ENCODE results near the gene COL20A1. TPM values are rescaled to one million over a fixed set of nuclear protein-coding genes. Genes with fewer than 3 reads are reported as not detected.

COL20A1 gene
- total RNA-seq, 1 experiment from 2014 or later: 3.1 TPM

- no peak overlapping the region for H3K27ac ChIP-seq (ENCODE audit: low read length)
- no peaks in the 10 kb centered on the region for H3K9me3 ChIP-seq (ENCODE audit: low read length)
- no peaks in the 10 kb centered on the region for H3K79me2 ChIP-seq (ENCODE audit: low read length)
- no peak overlapping the region for H3K4me3 ChIP-seq (ENCODE audit: low read length)
- no peak overlapping the region for H2AFZ ChIP-seq (ENCODE audit: low read length)
- no peaks in the 10 kb centered on the region for H3K4me1 ChIP-seq (ENCODE audit: low read length)
- no peaks in the 10 kb centered on the region for H3K36me3 ChIP-seq (ENCODE audit: insufficient read depth, low read length)
- H3K27me3 ChIP-seq (ENCODE audit: low read length): no peaks in the 10 kb centered on the region
- H4K20me1 ChIP-seq (ENCODE audit: insufficient read depth, low read depth, low read length): no peaks in the 10 kb centered on the region; the same call in 1 of the 2 replicates
- no peak overlapping the region for H3K9ac ChIP-seq (ENCODE audit: low read length)
- H3K4me2 ChIP-seq (ENCODE audit: low read depth, low read length, poor library complexity, severe bottlenecking): no peak overlapping the region
- DNase-seq: no peak
- H3K9me2 ChIP-seq (replicated peaks; ENCODE audit: insufficient read depth, low read length): no peaks in the 10 kb centered on the region
Observed at GRCh38 chr20:63284981-63285524, 7.9 kb upstream of the COL20A1 start.

- no peaks in the 10 kb centered on the region for H3K27me3 ChIP-seq (ENCODE audit: low read length)
- no peak overlapping the region for H3K27ac ChIP-seq (ENCODE audit: low read length)
- H3K79me2 ChIP-seq (ENCODE audit: low read length): no peaks in the 10 kb centered on the region
- H3K9ac ChIP-seq (ENCODE audit: low read length): no peak overlapping the region
- no peak overlapping the region for H3K4me2 ChIP-seq (ENCODE audit: low read depth, low read length, poor library complexity, severe bottlenecking)
- H3K36me3 ChIP-seq (ENCODE audit: insufficient read depth, low read length): no peaks in the 10 kb centered on the region
- no peak overlapping the region for H2AFZ ChIP-seq (ENCODE audit: low read length)
- peaks cover under 1% of the 10 kb centered on the region; the same call in 1 of the 2 replicates for H3K4me1 ChIP-seq (ENCODE audit: low read length)
- peaks cover 4% of the 10 kb centered on the region; the same call in 1 of the 2 replicates for H4K20me1 ChIP-seq (ENCODE audit: insufficient read depth, low read depth, low read length)
- no peaks in the 10 kb centered on the region for H3K9me3 ChIP-seq (ENCODE audit: low read length)
- no peak for DNase-seq
- H3K4me3 ChIP-seq (ENCODE audit: low read length): no peak overlapping the region
- H3K9me2 ChIP-seq (replicated peaks; ENCODE audit: insufficient read depth, low read length): no peaks in the 10 kb centered on the region
Observed at GRCh38 chr20:63285636-63286615, 7.1 kb upstream of the COL20A1 start.

GRCh38 chr20:63286781-63287696, 5.9 kb upstream of the COL20A1 start:
- no peak for DNase-seq
- Histone ChIP-seq H4K20me1 (ENCODE audit: insufficient read depth, low read depth, low read length) (peaks cover 8% of the 10 kb centered on the region; the same call in 1 of the 2 replicates), H3K4me2 (ENCODE audit: low read depth, low read length, poor library complexity, severe bottlenecking) (no peak overlapping the region), H2AFZ (ENCODE audit: low read length) (no peak overlapping the region), H3K79me2 (ENCODE audit: low read length) (no peaks in the 10 kb centered on the region), H3K9me2 (replicated peaks; ENCODE audit: insufficient read depth, low read length) (no peaks in the 10 kb centered on the region), H3K4me3 (ENCODE audit: low read length) (no peak overlapping the region), H3K4me1 (ENCODE audit: low read length) (peaks cover 5% of the 10 kb centered on the region), H3K27ac (ENCODE audit: low read length) (no peak overlapping the region), H3K27me3 (ENCODE audit: low read length) (no peaks in the 10 kb centered on the region), H3K9me3 (ENCODE audit: low read length) (no peaks in the 10 kb centered on the region), H3K36me3 (ENCODE audit: insufficient read depth, low read length) (no peaks in the 10 kb centered on the region), H3K9ac (ENCODE audit: low read length) (no peak overlapping the region)

- H3K9ac ChIP-seq (ENCODE audit: low read length): no peak overlapping the region
- H3K9me2 ChIP-seq (replicated peaks; ENCODE audit: insufficient read depth, low read length): no peaks in the 10 kb centered on the region
- H3K27me3 ChIP-seq (ENCODE audit: low read length): no peaks in the 10 kb centered on the region
- no peak overlapping the region for H3K27ac ChIP-seq (ENCODE audit: low read length)
- no peaks in the 10 kb centered on the region for H3K79me2 ChIP-seq (ENCODE audit: low read length)
- H2AFZ ChIP-seq (ENCODE audit: low read length): no peak overlapping the region
- H3K4me1 ChIP-seq (ENCODE audit: low read length): peaks cover 5% of the 10 kb centered on the region
- no peak for DNase-seq
- no peaks in the 10 kb centered on the region for H3K9me3 ChIP-seq (ENCODE audit: low read length)
- H4K20me1 ChIP-seq (ENCODE audit: insufficient read depth, low read depth, low read length): peaks cover 12% of the 10 kb centered on the region; the same call in 1 of the 2 replicates
- H3K4me2 ChIP-seq (ENCODE audit: low read depth, low read length, poor library complexity, severe bottlenecking): no peak overlapping the region
- H3K36me3 ChIP-seq (ENCODE audit: insufficient read depth, low read length): no peaks in the 10 kb centered on the region
- no peak overlapping the region for H3K4me3 ChIP-seq (ENCODE audit: low read length)
Observed at GRCh38 chr20:63287697-63288580, 5.0 kb upstream of the COL20A1 start.

- Histone ChIP-seq H3K36me3 (ENCODE audit: insufficient read depth, low read length) (no peaks in the 10 kb centered on the region), H3K27ac (ENCODE audit: low read length) (no peak overlapping the region), H3K9me3 (ENCODE audit: low read length) (no peaks in the 10 kb centered on the region), H3K79me2 (ENCODE audit: low read length) (no peaks in the 10 kb centered on the region), H3K4me1 (ENCODE audit: low read length) (peaks cover 5% of the 10 kb centered on the region), H3K9me2 (replicated peaks; ENCODE audit: insufficient read depth, low read length) (no peaks in the 10 kb centered on the region), H2AFZ (ENCODE audit: low read length) (no peak overlapping the region), H3K4me3 (ENCODE audit: low read length) (no peak overlapping the region), H4K20me1 (ENCODE audit: insufficient read depth, low read depth, low read length) (peaks cover 12% of the 10 kb centered on the region; the same call in 1 of the 2 replicates), H3K4me2 (ENCODE audit: low read depth, low read length, poor library complexity, severe bottlenecking) (no peak overlapping the region), H3K9ac (ENCODE audit: low read length) (no peak overlapping the region), H3K27me3 (ENCODE audit: low read length) (no peaks in the 10 kb centered on the region)
- no peak for DNase-seq
Observed at GRCh38 chr20:63288581-63289251, 4.3 kb upstream of the COL20A1 start.

- H3K36me3 ChIP-seq (ENCODE audit: insufficient read depth, low read length): no peaks in the 10 kb centered on the region
- no peak overlapping the region for H3K4me2 ChIP-seq (ENCODE audit: low read depth, low read length, poor library complexity, severe bottlenecking)
- peaks cover 5% of the 10 kb centered on the region for H3K4me1 ChIP-seq (ENCODE audit: low read length)
- H3K27ac ChIP-seq (ENCODE audit: low read length): no peak overlapping the region
- no peaks in the 10 kb centered on the region for H3K9me3 ChIP-seq (ENCODE audit: low read length)
- H3K79me2 ChIP-seq (ENCODE audit: low read length): no peaks in the 10 kb centered on the region
- no peaks in the 10 kb centered on the region for H3K27me3 ChIP-seq (ENCODE audit: low read length)
- no peak overlapping the region for H3K9ac ChIP-seq (ENCODE audit: low read length)
- H3K9me2 ChIP-seq (replicated peaks; ENCODE audit: insufficient read depth, low read length): no peaks in the 10 kb centered on the region
- DNase-seq: no peak
- peaks cover 12% of the 10 kb centered on the region; the same call in 1 of the 2 replicates for H4K20me1 ChIP-seq (ENCODE audit: insufficient read depth, low read depth, low read length)
- H3K4me3 ChIP-seq (ENCODE audit: low read length): no peak overlapping the region
- H2AFZ ChIP-seq (ENCODE audit: low read length): no peak overlapping the region
Observed at GRCh38 chr20:63289311-63290135, 3.5 kb upstream of the COL20A1 start.

Measured in Karpas-422 (cell line).